ENCODE data around the gene NOTCH1. TPM values are rescaled to one million over a fixed set of nuclear protein-coding genes. Genes with fewer than 3 reads are reported as not detected.

NOTCH1 gene
- total RNA-seq, 6 experiments from 2014 or later: 12.1 to 17.1 (median 14.7) TPM

GRCh38 chr9:136531904-136532798 is 13.7 kb downstream of the NOTCH1 start:
- no peak overlapping the region for H3K4me3 Mint-ChIP-seq
- no peaks in the 10 kb centered on the region for H3K4me1 Mint-ChIP-seq (ENCODE audit: low read depth)
- peaks cover 4% of the 10 kb centered on the region; the same call in 1 of the 2 replicates for H3K27me3 Mint-ChIP-seq (ENCODE audit: insufficient read depth)
- H3K36me3 Mint-ChIP-seq (ENCODE audit: low read depth): no peaks in the 10 kb centered on the region
- TF ChIP-seq CTCF (IDR thresholded peaks at IDR 0.05): no peak
- H3K27ac Mint-ChIP-seq: no peak overlapping the region; the same call in 1 of the 2 replicates
- no peaks in the 10 kb centered on the region for H3K9me3 Mint-ChIP-seq
- no peak for DNase-seq

GRCh38 chr9:136531186-136531903 is 14.5 kb downstream of the NOTCH1 start:
- TF ChIP-seq CTCF (IDR thresholded peaks at IDR 0.05): no peak
- DNase-seq: no peak
- Mint-ChIP-seq H3K36me3 (ENCODE audit: low read depth) (no peaks in the 10 kb centered on the region), H3K4me1 (ENCODE audit: low read depth) (no peaks in the 10 kb centered on the region), H3K27me3 (ENCODE audit: insufficient read depth) (peaks cover 4% of the 10 kb centered on the region; the same call in 1 of the 2 replicates), H3K27ac (no peak overlapping the region), H3K4me3 (no peak overlapping the region), H3K9me3 (no peaks in the 10 kb centered on the region)

- no peak for DNase-seq
- TF ChIP-seq CTCF (IDR thresholded peaks at IDR 0.05): no peak
- Mint-ChIP-seq H3K4me1 (ENCODE audit: low read depth) (no peaks in the 10 kb centered on the region), H3K27me3 (ENCODE audit: insufficient read depth) (peaks cover 4% of the 10 kb centered on the region; the same call in 1 of the 2 replicates), H3K36me3 (ENCODE audit: low read depth) (no peaks in the 10 kb centered on the region), H3K4me3 (no peak overlapping the region), H3K27ac (no peak overlapping the region), H3K9me3 (no peaks in the 10 kb centered on the region)
These were observed 15.3 kb downstream of the NOTCH1 start for GRCh38 chr9:136530461-136531089.

- no peak for DNase-seq
- no peak; the same call in 1 of the 2 replicates for TF ChIP-seq CTCF (IDR thresholded peaks at IDR 0.05)
- H3K4me3 Mint-ChIP-seq: no peak overlapping the region
- H3K4me1 Mint-ChIP-seq (ENCODE audit: low read depth): no peaks in the 10 kb centered on the region
- no peak overlapping the region for H3K27ac Mint-ChIP-seq
- H3K27me3 Mint-ChIP-seq (ENCODE audit: insufficient read depth): peaks cover 4% of the 10 kb centered on the region; the same call in 1 of the 2 replicates
- H3K9me3 Mint-ChIP-seq: no peaks in the 10 kb centered on the region
- H3K36me3 Mint-ChIP-seq (ENCODE audit: low read depth): no peaks in the 10 kb centered on the region
These were observed 16.1 kb downstream of the NOTCH1 start for GRCh38 chr9:136529516-136530460.

Data from HFFc6 (cell line).